Uterus (tissue), 2 donors: Measurements from ENCODE around the gene DNAJC17.

Experiments
- POLR2A ChIP-seq, 2 donors: fragments of 450-650 bp; IDR thresholded peaks; one replicate each; pipeline ENCODE4 v1.6.1; 2016; ENCODE audit warnings: antibody characterized with exemption in 2 of 2, mild to moderate bottlenecking in 1 of 2, moderate library complexity in 1 of 2
- TF ChIP-seq, protein P1 (sequence below), 4 experiments: fragments of 200-600 bp in 2 of 4; fragments of 450-650 bp in 2 of 4; sonication (generic) in 2 of 4; IDR thresholded peaks; one replicate each; pipeline ENCODE4 v1.5.1; 2016 to 2019; ENCODE audit warnings: antibody characterized with exemption in 4 of 4, mild to moderate bottlenecking in 2 of 4, moderate library complexity in 1 of 4

DNA sequence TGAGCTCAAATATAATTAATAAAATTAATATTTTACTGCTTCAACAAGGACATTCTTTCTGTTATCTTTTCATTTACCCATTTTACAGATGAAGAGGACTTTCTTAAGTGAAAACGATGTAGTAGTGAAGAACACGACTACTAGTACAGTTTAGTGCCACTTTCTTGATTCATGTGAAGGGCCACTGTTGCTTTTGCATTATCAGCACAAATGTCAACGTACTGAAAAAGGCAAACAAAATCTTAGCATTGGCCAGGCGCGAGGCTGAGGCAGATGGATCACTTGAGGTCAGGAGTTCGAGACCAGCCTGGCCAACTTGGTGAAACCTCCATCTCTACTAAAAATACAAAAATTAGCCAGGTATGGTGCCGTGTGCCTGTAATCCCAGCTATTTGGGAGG, 11.8 kb upstream of the DNAJC17 start:
- TF ChIP-seq, protein P1, sequence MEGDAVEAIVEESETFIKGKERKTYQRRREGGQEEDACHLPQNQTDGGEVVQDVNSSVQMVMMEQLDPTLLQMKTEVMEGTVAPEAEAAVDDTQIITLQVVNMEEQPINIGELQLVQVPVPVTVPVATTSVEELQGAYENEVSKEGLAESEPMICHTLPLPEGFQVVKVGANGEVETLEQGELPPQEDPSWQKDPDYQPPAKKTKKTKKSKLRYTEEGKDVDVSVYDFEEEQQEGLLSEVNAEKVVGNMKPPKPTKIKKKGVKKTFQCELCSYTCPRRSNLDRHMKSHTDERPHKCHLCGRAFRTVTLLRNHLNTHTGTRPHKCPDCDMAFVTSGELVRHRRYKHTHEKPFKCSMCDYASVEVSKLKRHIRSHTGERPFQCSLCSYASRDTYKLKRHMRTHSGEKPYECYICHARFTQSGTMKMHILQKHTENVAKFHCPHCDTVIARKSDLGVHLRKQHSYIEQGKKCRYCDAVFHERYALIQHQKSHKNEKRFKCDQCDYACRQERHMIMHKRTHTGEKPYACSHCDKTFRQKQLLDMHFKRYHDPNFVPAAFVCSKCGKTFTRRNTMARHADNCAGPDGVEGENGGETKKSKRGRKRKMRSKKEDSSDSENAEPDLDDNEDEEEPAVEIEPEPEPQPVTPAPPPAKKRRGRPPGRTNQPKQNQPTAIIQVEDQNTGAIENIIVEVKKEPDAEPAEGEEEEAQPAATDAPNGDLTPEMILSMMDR (IDR thresholded peaks at IDR 0.05), result no peak
- TF ChIP-seq POLR2A (IDR thresholded peaks at IDR 0.05), result no peak
